Type B pancreatic cell (in vitro differentiated cells): Measurements from ENCODE around the gene TMEM131L. TPM values are rescaled to one million over a fixed set of nuclear protein-coding genes. Genes with fewer than 3 reads are reported as not detected.
"Not testable (repeated sequence)": the region's sequence is repeated elsewhere in the genome, so short reads cannot be mapped to it uniquely, and the experiment has no call there.

Experiments
- DNase-seq: peaks from one replicate; pipeline ENCODE4 v3.0.0; 2021; ENCODE audit warnings: mixed read lengths; ENCODE audit not compliant: unreplicated experiment; ENCODE audit errors: extremely low spot score
- H3K27ac Mint-ChIP-seq: 2 replicates; pipeline ENCODE4 v1.8.0; 2021; ENCODE audit warnings: mild to moderate bottlenecking, mixed read lengths
- H3K27me3 Mint-ChIP-seq: 2 replicates; pipeline ENCODE4 v1.8.0; 2021; ENCODE audit warnings: mixed read lengths
- H3K36me3 Mint-ChIP-seq: 2 replicates; pipeline ENCODE4 v1.8.0; 2021; ENCODE audit warnings: mixed read lengths
- H3K4me1 Mint-ChIP-seq: one replicate; pipeline ENCODE4 v1.8.0; 2021; ENCODE audit warnings: mixed read lengths; ENCODE audit not compliant: unreplicated experiment
- H3K4me3 Mint-ChIP-seq: 2 replicates; pipeline ENCODE4 v1.8.0; 2021; ENCODE audit warnings: mild to moderate bottlenecking, mixed read lengths
- H3K9me3 Mint-ChIP-seq: 2 replicates; pipeline ENCODE4 v1.8.0; 2021; ENCODE audit warnings: mixed read lengths
- total RNA-seq: library from RNA; stranded (reverse); gene quantifications from 2 replicates; pipeline ENCODE4 v1.2.1, GENCODE V29; 2021; ENCODE audit warnings: low replicate concordance
- TF ChIP-seq, protein P1 (sequence below): fragments of 200-600 bp; sonication (generic); conservative IDR thresholded peaks from 2 replicates; pipeline ENCODE4 v1.5.0; 2021; ENCODE audit warnings: antibody characterized with exemption, mild to moderate bottlenecking

The TMEM131L gene
- total RNA-seq, 1 donor from 2014 or later, result 21.3 TPM

DNA sequence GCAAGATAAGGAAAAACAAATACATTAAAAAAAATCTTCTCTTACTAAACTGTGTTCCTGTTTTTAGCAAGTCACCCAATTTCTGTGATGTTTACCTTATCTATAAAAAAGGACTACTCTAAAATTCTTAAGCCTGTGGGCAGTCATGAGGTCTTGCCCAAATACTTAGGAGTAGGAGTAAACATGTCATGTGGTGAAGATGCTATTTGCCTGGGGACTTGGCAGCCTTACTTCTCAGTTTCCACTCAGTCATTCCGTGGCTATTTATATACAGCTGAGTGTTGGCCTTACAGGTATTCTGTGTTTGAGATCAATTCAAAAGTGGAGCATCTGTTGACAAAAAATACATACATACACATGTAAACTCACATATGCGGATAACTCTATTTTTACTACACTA is 128.1 kb downstream of the TMEM131L start:
- Mint-ChIP-seq H3K27me3 (no peaks in the 10 kb centered on the region), H3K27ac (no peak overlapping the region)

DNA sequence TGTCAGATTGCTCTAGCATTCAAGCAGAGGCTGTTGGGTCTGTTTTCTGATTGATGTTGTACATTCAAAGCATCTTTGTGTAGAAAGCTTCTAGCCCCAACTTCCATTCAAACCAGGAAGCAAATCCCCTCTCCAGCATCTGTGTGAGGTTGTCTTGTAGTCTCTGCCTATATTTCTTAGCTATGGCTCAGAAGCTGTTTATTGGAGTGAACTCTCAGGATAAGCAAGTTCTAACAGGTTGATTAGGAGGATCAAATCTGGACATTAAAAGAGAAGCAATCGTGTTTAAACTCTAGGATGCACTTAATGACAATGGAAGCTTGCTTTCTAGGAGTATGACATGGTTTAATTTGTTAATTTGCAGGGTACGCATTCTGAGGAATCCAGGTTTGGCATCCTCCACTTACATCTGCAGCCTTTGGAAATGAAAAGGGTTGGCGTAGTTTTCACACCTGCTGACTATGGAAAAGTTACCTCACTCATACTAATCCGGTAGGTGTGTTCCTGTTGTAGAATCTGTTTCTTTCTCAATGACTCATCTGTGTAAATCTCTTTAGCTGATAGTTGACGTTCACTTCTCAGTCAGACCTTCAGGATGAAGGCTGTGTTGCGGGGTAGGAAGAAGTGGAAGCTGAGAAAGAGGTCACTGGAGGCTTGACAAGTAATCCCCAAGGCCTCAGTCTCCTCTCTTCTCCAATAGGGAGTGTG is 129.9 kb downstream of the TMEM131L start:
- Mint-ChIP-seq H3K4me1 (no peaks in the 10 kb centered on the region), H3K27me3 (no peaks in the 10 kb centered on the region), H3K36me3 (peaks cover 10% of the 10 kb centered on the region), H3K27ac (no peak overlapping the region), H3K9me3 (no peaks in the 10 kb centered on the region), H3K4me3 (no peak overlapping the region)
- TF ChIP-seq, protein P1, sequence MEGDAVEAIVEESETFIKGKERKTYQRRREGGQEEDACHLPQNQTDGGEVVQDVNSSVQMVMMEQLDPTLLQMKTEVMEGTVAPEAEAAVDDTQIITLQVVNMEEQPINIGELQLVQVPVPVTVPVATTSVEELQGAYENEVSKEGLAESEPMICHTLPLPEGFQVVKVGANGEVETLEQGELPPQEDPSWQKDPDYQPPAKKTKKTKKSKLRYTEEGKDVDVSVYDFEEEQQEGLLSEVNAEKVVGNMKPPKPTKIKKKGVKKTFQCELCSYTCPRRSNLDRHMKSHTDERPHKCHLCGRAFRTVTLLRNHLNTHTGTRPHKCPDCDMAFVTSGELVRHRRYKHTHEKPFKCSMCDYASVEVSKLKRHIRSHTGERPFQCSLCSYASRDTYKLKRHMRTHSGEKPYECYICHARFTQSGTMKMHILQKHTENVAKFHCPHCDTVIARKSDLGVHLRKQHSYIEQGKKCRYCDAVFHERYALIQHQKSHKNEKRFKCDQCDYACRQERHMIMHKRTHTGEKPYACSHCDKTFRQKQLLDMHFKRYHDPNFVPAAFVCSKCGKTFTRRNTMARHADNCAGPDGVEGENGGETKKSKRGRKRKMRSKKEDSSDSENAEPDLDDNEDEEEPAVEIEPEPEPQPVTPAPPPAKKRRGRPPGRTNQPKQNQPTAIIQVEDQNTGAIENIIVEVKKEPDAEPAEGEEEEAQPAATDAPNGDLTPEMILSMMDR, result no peak
- no peak for DNase-seq

More for the DNA sequence above, 128.1 kb downstream of the TMEM131L start:
- no peaks in the 10 kb centered on the region for H3K9me3 Mint-ChIP-seq
- TF ChIP-seq, protein P1, result no peak
- H3K4me3 Mint-ChIP-seq, result no peak overlapping the region
- no peak for DNase-seq
- peaks cover 13% of the 10 kb centered on the region for H3K36me3 Mint-ChIP-seq
- H3K4me1 Mint-ChIP-seq, result no peaks in the 10 kb centered on the region

DNA sequence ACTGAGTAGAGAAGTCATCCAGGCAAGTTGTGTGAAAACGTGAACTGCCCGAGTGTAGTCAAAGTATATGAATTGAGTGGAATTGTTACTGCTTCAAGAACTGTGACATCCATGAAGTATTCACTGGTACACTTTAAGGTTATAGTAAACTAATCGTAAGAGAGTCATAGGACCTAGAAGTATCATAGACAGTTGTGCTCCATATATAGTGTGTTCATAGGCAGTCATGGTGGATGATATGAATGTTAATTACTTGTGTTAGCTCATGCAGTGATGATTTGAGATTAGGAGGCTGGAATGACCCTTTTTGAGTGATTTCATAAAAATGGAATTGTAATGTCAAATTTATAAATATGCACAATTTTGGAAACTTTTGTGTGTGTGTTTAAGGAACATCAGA is 136.6 kb downstream of the TMEM131L start:
- Mint-ChIP-seq H3K4me1 (no peaks in the 10 kb centered on the region), H3K9me3 (no peaks in the 10 kb centered on the region), H3K27ac (no peak overlapping the region), H3K27me3 (no peaks in the 10 kb centered on the region), H3K4me3 (no peak overlapping the region), H3K36me3 (peaks cover 26% of the 10 kb centered on the region)
- TF ChIP-seq, protein P1, result no peak
- DNase-seq, result no peak

DNA sequence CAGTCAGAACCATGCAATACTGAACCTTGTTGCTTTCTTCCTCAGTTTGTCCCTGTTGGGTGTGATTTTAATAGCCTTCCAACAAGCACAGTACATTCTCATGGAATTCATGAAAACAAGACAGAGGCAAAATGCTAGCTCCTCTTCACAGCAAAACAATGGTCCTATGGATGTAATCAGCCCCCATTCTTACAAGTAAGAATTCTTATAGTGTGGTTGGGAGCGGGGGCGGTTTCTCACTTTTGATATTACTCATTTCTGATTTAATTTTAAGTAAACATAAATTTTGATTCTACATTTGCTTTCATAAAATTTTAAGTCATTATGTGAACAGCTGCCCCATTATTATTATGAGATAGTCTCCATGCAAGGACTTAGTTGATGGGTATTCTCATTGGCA is 137.1 kb downstream of the TMEM131L start:
- TF ChIP-seq, protein P1, result no peak
- no peaks in the 10 kb centered on the region for H3K9me3 Mint-ChIP-seq
- H3K27me3 Mint-ChIP-seq, result no peaks in the 10 kb centered on the region
- peaks cover 26% of the 10 kb centered on the region for H3K36me3 Mint-ChIP-seq
- DNase-seq, result no peak
- H3K4me1 Mint-ChIP-seq, result no peaks in the 10 kb centered on the region
- no peak overlapping the region for H3K27ac Mint-ChIP-seq
- no peak overlapping the region for H3K4me3 Mint-ChIP-seq

DNA sequence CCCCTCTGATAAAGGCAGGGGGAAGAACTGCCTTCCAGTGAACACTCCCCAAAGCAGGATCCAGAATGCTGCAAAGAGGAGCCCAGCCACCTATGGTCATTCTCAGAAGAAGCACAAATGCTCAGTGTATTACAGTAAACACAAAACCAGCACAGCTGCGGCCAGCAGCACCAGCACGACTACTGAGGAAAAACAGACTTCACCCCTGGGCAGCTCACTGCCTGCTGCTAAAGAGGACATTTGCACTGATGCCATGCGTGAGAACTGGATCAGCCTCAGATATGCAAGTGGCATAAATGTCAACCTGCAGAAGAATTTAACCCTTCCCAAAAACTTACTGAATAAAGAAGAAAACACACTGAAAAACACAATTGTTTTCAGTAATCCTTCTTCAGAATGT is 137.7 kb downstream of the TMEM131L start:
- Mint-ChIP-seq H3K36me3 (peaks cover 26% of the 10 kb centered on the region), H3K4me3 (no peak overlapping the region), H3K27ac (no peak overlapping the region), H3K4me1 (no peaks in the 10 kb centered on the region), H3K9me3 (no peaks in the 10 kb centered on the region), H3K27me3 (no peaks in the 10 kb centered on the region)
- DNase-seq, result no peak
- TF ChIP-seq, protein P1, result no peak

DNA sequence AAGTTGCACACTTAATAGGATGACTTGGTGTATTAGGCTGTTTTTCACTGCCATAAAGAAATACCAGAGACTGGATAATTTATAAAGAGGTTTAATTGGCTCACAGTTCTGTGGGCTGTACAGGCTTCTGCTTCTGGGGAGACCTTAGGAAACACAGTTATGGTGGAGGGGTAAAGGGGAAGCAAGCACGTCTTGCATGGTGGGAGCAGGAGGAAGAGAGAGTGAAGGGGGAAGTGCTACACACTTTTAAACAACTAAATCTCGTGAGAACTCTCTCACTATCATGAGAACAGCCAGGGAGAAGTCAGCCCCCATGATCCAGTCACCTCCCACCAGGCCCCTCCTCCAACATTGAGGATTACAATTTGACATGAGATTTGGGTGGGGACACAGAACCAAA is 142.9 kb downstream of the TMEM131L start:
- H3K27ac Mint-ChIP-seq, H3K4me3 Mint-ChIP-seq, H3K27me3 Mint-ChIP-seq, H3K4me1 Mint-ChIP-seq, H3K9me3 Mint-ChIP-seq, DNase-seq: not testable (repeated sequence)
- H3K36me3 Mint-ChIP-seq, result peaks cover 45% of the 10 kb centered on the region
